GM12878 (cell line): ENCODE results near the gene RAC2. TPM values are rescaled to one million over a fixed set of nuclear protein-coding genes. Genes with fewer than 3 reads are reported as not detected.
A peak's percentile ranks its signal among the peaks of the same experiment; 100 is the strongest.

Experiments
- ASH2L ChIP-seq: fragments of 300-600, 200-600 bp; sonication (generic); IDR thresholded peaks from 2 replicates; pipeline ENCODE4 v1.6.1; 2017; ENCODE audit warnings: low read depth, mild to moderate bottlenecking, borderline replicate concordance
- CBX3 ChIP-seq: fragments of 200-600 bp; sonication (generic); IDR thresholded peaks from 2 replicates; pipeline ENCODE4 v1.6.1; 2016; ENCODE audit warnings: low read depth, borderline replicate concordance
- CHD1 ChIP-seq: IDR thresholded peaks from 2 replicates; pipeline ENCODE4 v1.6.1; 2012; ENCODE audit warnings: low read depth, low read length, improper control_type of control experiment
- E4F1 ChIP-seq: fragments of 450-650 bp; IDR thresholded peaks from 2 replicates; pipeline ENCODE4 v1.6.1; 2018; ENCODE audit warnings: borderline replicate concordance, mild to moderate bottlenecking; ENCODE audit not compliant: partially characterized antibody
- EP300 ChIP-seq, 2 experiments: fragments of 150-350 bp in 1 of 2; IDR thresholded peaks; 2 replicates each; pipeline ENCODE4 v1.6.1; 2011 to 2012; ENCODE audit warnings: low read depth in 2 of 2, low read length in 2 of 2, borderline replicate concordance in 1 of 2, improper control_type of control experiment in 1 of 2, inconsistent platforms in 1 of 2; ENCODE audit not compliant: control insufficient read depth in 1 of 2
- EZH2 ChIP-seq: IDR thresholded peaks from 2 replicates; pipeline ENCODE4 v1.6.1; 2012; ENCODE audit warnings: low read depth, mild to moderate bottlenecking, control low read depth, inconsistent platforms, low read length, borderline replicate concordance; ENCODE audit not compliant: control insufficient read depth
- GATAD2B ChIP-seq: fragments of 450-650 bp; conservative IDR thresholded peaks from 2 replicates; pipeline ENCODE4 v1.6.1; 2017; ENCODE audit warnings: low read depth, mild to moderate bottlenecking, moderate library complexity
- IRF4 ChIP-seq: IDR thresholded peaks from 2 replicates; pipeline ENCODE4 v1.6.1; 2011; ENCODE audit warnings: low read depth, low read length
- NFXL1 ChIP-seq: fragments of 450-650 bp; IDR thresholded peaks from 2 replicates; pipeline ENCODE4 v1.6.1; 2017; ENCODE audit warnings: antibody characterized with exemption, mild to moderate bottlenecking, borderline replicate concordance
- NR2C1 ChIP-seq: fragments of 450-650 bp; IDR thresholded peaks from 2 replicates; pipeline ENCODE4 v1.6.1; 2017; ENCODE audit warnings: antibody characterized with exemption, mild to moderate bottlenecking, moderate library complexity
- NR2C2 ChIP-seq: IDR thresholded peaks from 2 replicates; pipeline ENCODE4 v1.6.1; 2011; ENCODE audit warnings: borderline replicate concordance, low read depth; ENCODE audit not compliant: control insufficient read depth, insufficient read length
- PAX8 ChIP-seq: fragments of 450-650 bp; IDR thresholded peaks from 2 replicates; pipeline ENCODE4 v1.6.1; 2017; ENCODE audit warnings: mild to moderate bottlenecking, moderate library complexity
- PML ChIP-seq: IDR thresholded peaks from 2 replicates; pipeline ENCODE4 v1.6.1; 2012; ENCODE audit warnings: low read length, inconsistent platforms
- RAD51 ChIP-seq: fragments of 450-650 bp; IDR thresholded peaks from 2 replicates; pipeline ENCODE4 v1.6.1; 2016; ENCODE audit warnings: moderate library complexity, mild to moderate bottlenecking, inconsistent platforms
- RUNX3 ChIP-seq: IDR thresholded peaks from 2 replicates; pipeline ENCODE4 v1.6.1; 2012; ENCODE audit warnings: low read length, inconsistent platforms
- SIN3A ChIP-seq: IDR thresholded peaks from 2 replicates; pipeline ENCODE4 v1.6.1; 2012; ENCODE audit warnings: low read depth, low read length, improper control_type of control experiment
- SPI1 ChIP-seq: IDR thresholded peaks from 2 replicates; pipeline ENCODE4 v1.6.1; 2011; ENCODE audit warnings: low read depth, mild to moderate bottlenecking, low read length, moderate library complexity, borderline replicate concordance; ENCODE audit not compliant: insufficient read depth
- STAT3 ChIP-seq: IDR thresholded peaks from 2 replicates; pipeline ENCODE4 v1.6.1; 2011; ENCODE audit warnings: low read depth, low read length, improper control_type of control experiment
- TBL1XR1 ChIP-seq: IDR thresholded peaks from 2 replicates; pipeline ENCODE4 v1.6.1; 2012; ENCODE audit warnings: low read depth, low read length, improper control_type of control experiment
- WRNIP1 ChIP-seq: IDR thresholded peaks from 2 replicates; pipeline ENCODE4 v1.6.1; 2011; ENCODE audit warnings: low read depth, low read length, improper control_type of control experiment, borderline replicate concordance
- YBX1 ChIP-seq: fragments of 450-650 bp; IDR thresholded peaks from 2 replicates; pipeline ENCODE4 v1.6.1; 2016; ENCODE audit warnings: antibody characterized with exemption
- ZBED1 ChIP-seq: IDR thresholded peaks from 2 replicates; pipeline ENCODE4 v1.6.1; 2016; ENCODE audit warnings: borderline replicate concordance
- polyA plus RNA-seq, 11 experiments: library from polyadenylated mRNA; depleted of rRNA in 4 of 11; unstranded in 6 of 11; stranded (reverse) in 5 of 11; fragments of >200 nt; fragmentation: Nextera tagmentation in 4 of 11; fragmentation: Illumina TruSeq in 1 of 11; extraction: Ambion mirVana in 4 of 11; extraction: Trizol in 1 of 11; gene quantifications; 1 replicate in 1 of 11; 2 replicates in 10 of 11; pipeline versions ENCODE4 v1.2.1 to v1.2.3, GENCODE V29; 2011 to 2016; ENCODE audit warnings: inconsistent platforms in 2 of 11, missing spikeins in 2 of 11, low read depth in 1 of 11
- total RNA-seq, 4 experiments: library from RNA; depleted of rRNA in 3 of 4; stranded (reverse); fragments of >200 nt in 3 of 4; fragmentation: Illumina TruSeq in 1 of 4; extraction: Trizol in 1 of 4; gene quantifications; 2 replicates each; pipeline versions ENCODE4 v1.2.1 to v1.2.3, GENCODE V29; 2013 to 2021
- TF ChIP-seq, protein P1 (sequence below): IDR thresholded peaks from 2 replicates; pipeline ENCODE4 v1.6.1; 2012; ENCODE audit warnings: low read depth, low read length, improper control_type of control experiment
- TF ChIP-seq, protein P2 (sequence below): fragments of 450-650 bp; IDR thresholded peaks from 2 replicates; pipeline ENCODE4 v1.6.1; 2016; ENCODE audit warnings: mild to moderate bottlenecking, moderate library complexity, borderline replicate concordance

RAC2 gene
- total and polyA plus RNA-seq, 10 of the 15 experiments (the other 5 are each of a cell fraction or from before 2014, with no cell fraction given) = 102 to 386 (median 304) TPM

GRCh38 chr22:37218771-37219411 lies 25.2 kb downstream of the RAC2 start (continued):
- TF ChIP-seq, protein P1, sequence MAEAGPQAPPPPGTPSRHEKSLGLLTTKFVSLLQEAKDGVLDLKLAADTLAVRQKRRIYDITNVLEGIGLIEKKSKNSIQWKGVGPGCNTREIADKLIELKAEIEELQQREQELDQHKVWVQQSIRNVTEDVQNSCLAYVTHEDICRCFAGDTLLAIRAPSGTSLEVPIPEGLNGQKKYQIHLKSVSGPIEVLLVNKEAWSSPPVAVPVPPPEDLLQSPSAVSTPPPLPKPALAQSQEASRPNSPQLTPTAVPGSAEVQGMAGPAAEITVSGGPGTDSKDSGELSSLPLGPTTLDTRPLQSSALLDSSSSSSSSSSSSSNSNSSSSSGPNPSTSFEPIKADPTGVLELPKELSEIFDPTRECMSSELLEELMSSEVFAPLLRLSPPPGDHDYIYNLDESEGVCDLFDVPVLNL = no peak
- TF ChIP-seq WRNIP1 (no peak), RUNX3 (peak; percentile 99), STAT3 (no peak), PML (peak; percentile 19; the same call in 1 of the 2 replicates), EZH2 (no peak), E4F1 (no peak), NR2C2 (no peak), SPI1 (peak; percentile 67), NFXL1 (no peak), GATAD2B (peak; percentile 69), YBX1 (0 out of 2 replicates have a peak, but pooled peaks have one; percentile 6), ZBED1 (peak; percentile 85; the same call in 1 of the 2 replicates), EP300 (IDR thresholded peaks at IDR 0.05; ENCODE audit: borderline replicate concordance in 1 of 2, control insufficient read depth in 1 of 2, low read depth in 2 of 2, low read length in 2 of 2) (peak; percentile 85 to 89), TBL1XR1 (0 out of 2 replicates have a peak, but pooled peaks have one; percentile 19), ASH2L (no peak), CHD1 (no peak), PAX8 (no peak), IRF4 (0 out of 2 replicates have a peak, but pooled peaks have one; percentile 11), SIN3A (no peak), RAD51 (peak; percentile 9; the same call in 1 of the 2 replicates), CBX3 (no peak), NR2C1 (no peak)
- TF ChIP-seq, protein P2, sequence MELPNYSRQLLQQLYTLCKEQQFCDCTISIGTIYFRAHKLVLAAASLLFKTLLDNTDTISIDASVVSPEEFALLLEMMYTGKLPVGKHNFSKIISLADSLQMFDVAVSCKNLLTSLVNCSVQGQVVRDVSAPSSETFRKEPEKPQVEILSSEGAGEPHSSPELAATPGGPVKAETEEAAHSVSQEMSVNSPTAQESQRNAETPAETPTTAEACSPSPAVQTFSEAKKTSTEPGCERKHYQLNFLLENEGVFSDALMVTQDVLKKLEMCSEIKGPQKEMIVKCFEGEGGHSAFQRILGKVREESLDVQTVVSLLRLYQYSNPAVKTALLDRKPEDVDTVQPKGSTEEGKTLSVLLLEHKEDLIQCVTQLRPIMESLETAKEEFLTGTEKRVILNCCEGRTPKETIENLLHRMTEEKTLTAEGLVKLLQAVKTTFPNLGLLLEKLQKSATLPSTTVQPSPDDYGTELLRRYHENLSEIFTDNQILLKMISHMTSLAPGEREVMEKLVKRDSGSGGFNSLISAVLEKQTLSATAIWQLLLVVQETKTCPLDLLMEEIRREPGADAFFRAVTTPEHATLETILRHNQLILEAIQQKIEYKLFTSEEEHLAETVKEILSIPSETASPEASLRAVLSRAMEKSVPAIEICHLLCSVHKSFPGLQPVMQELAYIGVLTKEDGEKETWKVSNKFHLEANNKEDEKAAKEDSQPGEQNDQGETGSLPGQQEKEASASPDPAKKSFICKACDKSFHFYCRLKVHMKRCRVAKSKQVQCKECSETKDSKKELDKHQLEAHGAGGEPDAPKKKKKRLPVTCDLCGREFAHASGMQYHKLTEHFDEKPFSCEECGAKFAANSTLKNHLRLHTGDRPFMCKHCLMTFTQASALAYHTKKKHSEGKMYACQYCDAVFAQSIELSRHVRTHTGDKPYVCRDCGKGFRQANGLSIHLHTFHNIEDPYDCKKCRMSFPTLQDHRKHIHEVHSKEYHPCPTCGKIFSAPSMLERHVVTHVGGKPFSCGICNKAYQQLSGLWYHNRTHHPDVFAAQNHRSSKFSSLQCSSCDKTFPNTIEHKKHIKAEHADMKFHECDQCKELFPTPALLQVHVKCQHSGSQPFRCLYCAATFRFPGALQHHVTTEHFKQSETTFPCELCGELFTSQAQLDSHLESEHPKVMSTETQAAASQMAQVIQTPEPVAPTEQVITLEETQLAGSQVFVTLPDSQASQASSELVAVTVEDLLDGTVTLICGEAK = no peak
